C4-2B (cell line): Measurements from ENCODE around the gene SLC7A6.

ENCODE experiments used
- ZFX ChIP-seq: fragments of 450-650 bp; IDR thresholded peaks from 2 replicates; pipeline ENCODE4 v1.6.1; 2017
- TF ChIP-seq, protein P1 (sequence below): fragments of 450-650 bp; conservative IDR thresholded peaks from 2 replicates; pipeline ENCODE4 v1.5.1; 2017; ENCODE audit warnings: mild to moderate bottlenecking

DNA sequence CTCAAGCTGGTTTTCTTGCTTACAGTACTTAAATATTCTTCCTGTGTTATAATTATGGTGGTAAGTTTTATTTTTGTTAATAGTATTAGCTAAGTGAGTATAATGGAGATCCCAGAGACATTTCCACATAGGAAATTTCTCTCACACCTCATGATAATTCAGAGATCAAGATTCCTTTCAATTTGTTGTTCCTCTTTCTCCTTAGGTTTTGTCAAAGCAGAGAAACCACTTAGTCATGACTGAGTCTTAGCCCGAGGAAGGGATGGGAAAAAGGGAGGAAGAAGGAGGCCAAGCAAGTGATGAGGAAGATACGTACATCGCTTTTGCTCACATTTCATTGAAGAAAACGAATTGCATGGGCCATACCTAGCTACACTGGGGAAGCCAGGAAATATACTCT, 46.8 kb upstream of the SLC7A6 start:
- TF ChIP-seq, protein P1, sequence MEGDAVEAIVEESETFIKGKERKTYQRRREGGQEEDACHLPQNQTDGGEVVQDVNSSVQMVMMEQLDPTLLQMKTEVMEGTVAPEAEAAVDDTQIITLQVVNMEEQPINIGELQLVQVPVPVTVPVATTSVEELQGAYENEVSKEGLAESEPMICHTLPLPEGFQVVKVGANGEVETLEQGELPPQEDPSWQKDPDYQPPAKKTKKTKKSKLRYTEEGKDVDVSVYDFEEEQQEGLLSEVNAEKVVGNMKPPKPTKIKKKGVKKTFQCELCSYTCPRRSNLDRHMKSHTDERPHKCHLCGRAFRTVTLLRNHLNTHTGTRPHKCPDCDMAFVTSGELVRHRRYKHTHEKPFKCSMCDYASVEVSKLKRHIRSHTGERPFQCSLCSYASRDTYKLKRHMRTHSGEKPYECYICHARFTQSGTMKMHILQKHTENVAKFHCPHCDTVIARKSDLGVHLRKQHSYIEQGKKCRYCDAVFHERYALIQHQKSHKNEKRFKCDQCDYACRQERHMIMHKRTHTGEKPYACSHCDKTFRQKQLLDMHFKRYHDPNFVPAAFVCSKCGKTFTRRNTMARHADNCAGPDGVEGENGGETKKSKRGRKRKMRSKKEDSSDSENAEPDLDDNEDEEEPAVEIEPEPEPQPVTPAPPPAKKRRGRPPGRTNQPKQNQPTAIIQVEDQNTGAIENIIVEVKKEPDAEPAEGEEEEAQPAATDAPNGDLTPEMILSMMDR = no peak
- TF ChIP-seq ZFX = no peak
